Hindlimb muscle (tissue), 1 donor: Measurements from ENCODE around the gene TMCO4. TPM values are rescaled to one million over a fixed set of nuclear protein-coding genes. Genes with fewer than 3 reads are reported as not detected.
"Not testable (repeated sequence)": the region's sequence is repeated elsewhere in the genome, so short reads cannot be mapped to it uniquely, and the experiment has no call there.

Experiments used
- DNase-seq: peaks from one replicate; pipeline ENCODE4 v3.0.0-alpha.2; 2013
- polyA plus RNA-seq: library from polyadenylated mRNA; unstranded; fragments of 120-200 nt; gene quantifications from one replicate; pipeline ENCODE4 v1.2.1, GENCODE V29; 2013; ENCODE audit not compliant: insufficient read length

Gene TMCO4
- 2.1 TPM for polyA plus RNA-seq

- no peak for DNase-seq
These were observed at the start of gene TMCO4 for GRCh38 chr1:19799230-19800075. Gene TMCO4, minus strand, starts transcription at chr1:19799916. Its CDS starts 19,158 bp downstream, at chr1:19780758.

GRCh38 chr1:19849307-19849706 lies 49.6 kb upstream of the TMCO4 start:
- not testable (repeated sequence) for DNase-seq

- not testable (repeated sequence) for DNase-seq
These were observed 47.6 kb upstream of the TMCO4 start for GRCh38 chr1:19847334-19847733.

- no peak for DNase-seq
These were observed 46.6 kb upstream of the TMCO4 start for GRCh38 chr1:19846338-19846737.

GRCh38 chr1:19845555-19845954 lies 45.8 kb upstream of the TMCO4 start:
- DNase-seq: no peak

GRCh38 chr1:19844731-19845495 lies 45.2 kb upstream of the TMCO4 start:
- no peak for DNase-seq

GRCh38 chr1:19840228-19840627 lies 40.5 kb upstream of the TMCO4 start:
- no peak for DNase-seq

- DNase-seq: no peak
These were observed 38.1 kb upstream of the TMCO4 start for GRCh38 chr1:19837866-19838265.

- no peak for DNase-seq
These were observed 35.9 kb upstream of the TMCO4 start for GRCh38 chr1:19835578-19835977.

- DNase-seq: no peak
These were observed 31.7 kb upstream of the TMCO4 start for GRCh38 chr1:19831441-19831840.

GRCh38 chr1:19828546-19828945 lies 28.8 kb upstream of the TMCO4 start:
- DNase-seq: no peak

- DNase-seq: no peak
These were observed 25.6 kb upstream of the TMCO4 start for GRCh38 chr1:19825298-19825697.

- DNase-seq: no peak
These were observed 24.8 kb upstream of the TMCO4 start for GRCh38 chr1:19824541-19824940.

GRCh38 chr1:19824036-19824435 lies 24.3 kb upstream of the TMCO4 start:
- DNase-seq: no peak

GRCh38 chr1:19819701-19820100 lies 20.0 kb upstream of the TMCO4 start:
- no peak for DNase-seq

GRCh38 chr1:19818324-19818723 lies 18.6 kb upstream of the TMCO4 start:
- DNase-seq: no peak

- no peak for DNase-seq
These were observed 17.4 kb upstream of the TMCO4 start for GRCh38 chr1:19817160-19817559.

- DNase-seq: not testable (repeated sequence)
These were observed 17.0 kb upstream of the TMCO4 start for GRCh38 chr1:19816737-19817086.

- DNase-seq: no peak
These were observed 16.4 kb upstream of the TMCO4 start for GRCh38 chr1:19815801-19816736.

GRCh38 chr1:19814681-19815503 lies 15.2 kb upstream of the TMCO4 start, which contains the start of gene RNF186:
Gene RNF186, minus strand, starts transcription at chr1:19815283. Its CDS starts 182 bp downstream, at chr1:19815101.
- DNase-seq: no peak

- no peak for DNase-seq
These were observed 14.5 kb upstream of the TMCO4 start for GRCh38 chr1:19814244-19814661.

- no peak for DNase-seq
These were observed 13.9 kb upstream of the TMCO4 start for GRCh38 chr1:19813643-19813960.
